Natural killer cell (primary cell): ENCODE data around the gene MED1. TPM values are rescaled to one million over a fixed set of nuclear protein-coding genes. Genes with fewer than 3 reads are reported as not detected.
A peak's percentile ranks its signal among the peaks of the same experiment; 100 is the strongest.
"Not testable (repeated sequence)": the region's sequence is repeated elsewhere in the genome, so short reads cannot be mapped to it uniquely, and the experiment has no call there.

Experiments
- ATAC-seq, 3 donors: fragments of 150-1000 bp in 2 of 3; fragments of 200-7000 bp in 1 of 3; cut with Tn5 transposase; 1 replicate in 1 of 3; 2 replicates in 2 of 3; pipeline ENCODE4 v1.10.0; 2021; ENCODE audit warnings: mild to moderate bottlenecking in 2 of 3, moderate library complexity in 2 of 3
- DNase-seq, 2 donors: peaks; one replicate each; pipeline versions ENCODE4 v3.0.0 to v3.0.0-alpha.2; 2013 to 2021; ENCODE audit warnings: mixed read lengths in 1 of 2
- H3K27ac ChIP-seq: one replicate; pipeline ENCODE4 v1.5.1; 2013; ENCODE audit warnings: mild to moderate bottlenecking, low read length
- H3K27me3 ChIP-seq: one replicate; pipeline ENCODE4 v1.6.1; 2013; ENCODE audit warnings: low read length; ENCODE audit not compliant: control insufficient read depth, insufficient read depth
- H3K36me3 ChIP-seq: one replicate; pipeline ENCODE4 v1.6.1; 2013; ENCODE audit warnings: low read length; ENCODE audit not compliant: control insufficient read depth, insufficient read depth
- H3K4me1 ChIP-seq: one replicate; pipeline ENCODE4 v1.6.1; 2013; ENCODE audit warnings: low read length; ENCODE audit not compliant: control insufficient read depth, insufficient read depth
- H3K4me3 ChIP-seq: one replicate; pipeline ENCODE4 v1.5.1; 2013; ENCODE audit warnings: low read length
- H3K9me3 ChIP-seq: one replicate; pipeline ENCODE4 v1.6.1; 2013; ENCODE audit warnings: low read length; ENCODE audit not compliant: control insufficient read depth, insufficient read depth
- H3K27ac Mint-ChIP-seq, 2 donors: one replicate each; pipeline ENCODE4 v1.8.0; 2022; ENCODE audit warnings: mild to moderate bottlenecking in 2 of 2, mixed read lengths in 2 of 2, moderate library complexity in 1 of 2
- H3K27me3 Mint-ChIP-seq, 2 donors: one replicate each; pipeline ENCODE4 v1.8.0; 2022; ENCODE audit warnings: low read depth in 2 of 2, mixed read lengths in 2 of 2
- H3K36me3 Mint-ChIP-seq: one replicate; pipeline ENCODE4 v1.8.0; 2022; ENCODE audit warnings: mixed read lengths
- H3K4me1 Mint-ChIP-seq, 2 donors: one replicate each; pipeline ENCODE4 v1.8.0; 2022; ENCODE audit warnings: mixed read lengths in 2 of 2
- H3K4me3 Mint-ChIP-seq: one replicate; pipeline ENCODE4 v1.8.0; 2022; ENCODE audit warnings: mild to moderate bottlenecking, moderate library complexity, mixed read lengths
- H3K9me3 Mint-ChIP-seq, 2 donors: one replicate each; pipeline ENCODE4 v1.8.0; 2022; ENCODE audit warnings: mixed read lengths in 2 of 2
- CTCF ChIP-seq: fragments of 200-600 bp; IDR thresholded peaks from one replicate; pipeline ENCODE4 v1.8.0; 2022; ENCODE audit warnings: antibody characterized with exemption
- WGBS: methylation state at CpG from one replicate; pipeline ENCODE4 v1.1.7; 2013; ENCODE audit warnings: missing lambda C conversion rate; ENCODE audit not compliant: insufficient coverage; 5-methylcytosine and 5-hydroxymethylcytosine counted together
- intact Hi-C: fragments of 100-400 bp; cut with micrococcal nuclease; formaldehyde crosslinking; loops from one replicate; pipeline ENCODE4 v1.14.2; 2022
- total RNA-seq, 4 donors: library from RNA; stranded (reverse); fragments of 120-200 nt in 1 of 4; gene quantifications; one replicate each; pipeline versions ENCODE4 v1.2.3 to v1.2.4, GENCODE V29; 2013 to 2022

Gene MED1
- total RNA-seq, 3 donors from 2014 or later (not counting 1 experiment from before 2014, with no cell fraction given), result 44.3 to 63.8 (median 53.4) TPM

- no peaks in the 10 kb centered on the region for H3K4me1 Mint-ChIP-seq
These were observed 22.2 kb upstream of the MED1 start for GRCh38 chr17:39473310-39473709.

GRCh38 chr17:39468610-39469009 lies 17.5 kb upstream of the MED1 start:
- intact Hi-C loops, H3K4me3 Mint-ChIP-seq: not testable (repeated sequence)
- peaks cover 22% of the 10 kb centered on the region for H3K36me3 ChIP-seq

More at GRCh38 chr17:39473310-39473709, 22.2 kb upstream of the MED1 start:
- intact Hi-C loops, result no loop called here
- Histone ChIP-seq H3K27ac (no peak overlapping the region), H3K27me3 (no peaks in the 10 kb centered on the region), H3K36me3 (peaks cover 33% of the 10 kb centered on the region), H3K4me1 (no peaks in the 10 kb centered on the region), H3K4me3 (no peak overlapping the region), H3K9me3 (no peaks in the 10 kb centered on the region)
- DNase-seq (no peak), ATAC-seq (no peak)
- no peak for TF ChIP-seq CTCF
- H3K27me3 Mint-ChIP-seq, result no peaks in the 10 kb centered on the region
- no peak overlapping the region for H3K27ac Mint-ChIP-seq
- H3K36me3 Mint-ChIP-seq, result no peaks in the 10 kb centered on the region
- H3K4me3 Mint-ChIP-seq, result no peak overlapping the region
- H3K9me3 Mint-ChIP-seq, result no peaks in the 10 kb centered on the region
- 95% methylated on average over 7 of the region's 7 CpGs for WGBS

GRCh38 chr17:39464639-39465181 lies 13.6 kb upstream of the MED1 start:
- not testable (repeated sequence) for ATAC-seq, H3K27me3 Mint-ChIP-seq, H3K9me3 ChIP-seq, H3K9me3 Mint-ChIP-seq, H3K4me3 ChIP-seq, DNase-seq, H3K27me3 ChIP-seq, H3K36me3 ChIP-seq, H3K27ac ChIP-seq, H3K36me3 Mint-ChIP-seq
- WGBS, result 65% methylated on average over 11 of the region's 11 CpGs
- peaks cover 33% of the 10 kb centered on the region for H3K4me1 ChIP-seq
- H3K4me3 Mint-ChIP-seq, result peak overlapping the region; percentile 92
- intact Hi-C loops, result loop anchor here (5.0 kb wide), 1 partner anchor 62 kb away; the partner anchor contains the start of gene FBXL20
- H3K4me1 Mint-ChIP-seq, result peaks cover 56 to 60% of the 10 kb centered on the region in 2 donors
- H3K27ac Mint-ChIP-seq, result peak overlapping the region; percentile 57 to 99

More at GRCh38 chr17:39468610-39469009, 17.5 kb upstream of the MED1 start:
- H3K9me3 ChIP-seq, H3K27me3 ChIP-seq, H3K27me3 Mint-ChIP-seq, DNase-seq, H3K27ac ChIP-seq, H3K36me3 Mint-ChIP-seq, H3K9me3 Mint-ChIP-seq, H3K27ac Mint-ChIP-seq, ATAC-seq, H3K4me3 ChIP-seq: not testable (repeated sequence)
- H3K4me1 Mint-ChIP-seq, result peaks cover 26 to 30% of the 10 kb centered on the region in 2 donors
- H3K4me1 ChIP-seq, result peaks cover 15% of the 10 kb centered on the region
- 100% methylated on average over 7 of the region's 11 CpGs for WGBS

- Mint-ChIP-seq H3K27me3 (no peaks in the 10 kb centered on the region), H3K36me3 (no peaks in the 10 kb centered on the region), H3K4me3 (peak overlapping the region; percentile 92), H3K4me1 (peaks cover 56 to 60% of the 10 kb centered on the region in 2 donors), H3K9me3 (no peaks in the 10 kb centered on the region), H3K27ac (peak overlapping the region; percentile 93 to 99)
- Histone ChIP-seq H3K27me3 (no peaks in the 10 kb centered on the region), H3K27ac (peak overlapping the region; percentile 97), H3K9me3 (no peaks in the 10 kb centered on the region), H3K4me3 (peak overlapping the region; percentile 99), H3K36me3 (no peaks in the 10 kb centered on the region), H3K4me1 (peaks cover 33% of the 10 kb centered on the region)
- no peak for ATAC-seq
- intact Hi-C loops, result loop anchor here (5.0 kb wide), 1 partner anchor 61 kb away; the partner anchor contains the start of gene FBXL20
- peak in 1 of 2 donors; percentile 20 for DNase-seq
- WGBS, result 2% methylated on average over 28 of the region's 28 CpGs
- TF ChIP-seq CTCF, result no peak
These were observed 11.7 kb upstream of the MED1 start for GRCh38 chr17:39462631-39463375.
